NCI-H510A (cell line): ENCODE data around the gene RASGRP2.

Experiments
- DNase-seq: peaks from one replicate; lab custom pipeline; 2025; lab: John Stamatoyannopoulos, UW

RASGRP2 gene

GRCh38 chr11:64743591-64744543 lies at the start of gene RASGRP2:
TSS of gene RASGRP2 (minus strand) at chr11:64744142. CDS start at chr11:64742866, 1,276 bp downstream.
- DNase-seq, result no peak

- DNase-seq, result no peak
These were observed 48.5 kb upstream of the RASGRP2 start for GRCh38 chr11:64792482-64792881.

- DNase-seq, result no peak
These were observed 47.9 kb upstream of the RASGRP2 start for GRCh38 chr11:64791781-64792291.

DNA sequence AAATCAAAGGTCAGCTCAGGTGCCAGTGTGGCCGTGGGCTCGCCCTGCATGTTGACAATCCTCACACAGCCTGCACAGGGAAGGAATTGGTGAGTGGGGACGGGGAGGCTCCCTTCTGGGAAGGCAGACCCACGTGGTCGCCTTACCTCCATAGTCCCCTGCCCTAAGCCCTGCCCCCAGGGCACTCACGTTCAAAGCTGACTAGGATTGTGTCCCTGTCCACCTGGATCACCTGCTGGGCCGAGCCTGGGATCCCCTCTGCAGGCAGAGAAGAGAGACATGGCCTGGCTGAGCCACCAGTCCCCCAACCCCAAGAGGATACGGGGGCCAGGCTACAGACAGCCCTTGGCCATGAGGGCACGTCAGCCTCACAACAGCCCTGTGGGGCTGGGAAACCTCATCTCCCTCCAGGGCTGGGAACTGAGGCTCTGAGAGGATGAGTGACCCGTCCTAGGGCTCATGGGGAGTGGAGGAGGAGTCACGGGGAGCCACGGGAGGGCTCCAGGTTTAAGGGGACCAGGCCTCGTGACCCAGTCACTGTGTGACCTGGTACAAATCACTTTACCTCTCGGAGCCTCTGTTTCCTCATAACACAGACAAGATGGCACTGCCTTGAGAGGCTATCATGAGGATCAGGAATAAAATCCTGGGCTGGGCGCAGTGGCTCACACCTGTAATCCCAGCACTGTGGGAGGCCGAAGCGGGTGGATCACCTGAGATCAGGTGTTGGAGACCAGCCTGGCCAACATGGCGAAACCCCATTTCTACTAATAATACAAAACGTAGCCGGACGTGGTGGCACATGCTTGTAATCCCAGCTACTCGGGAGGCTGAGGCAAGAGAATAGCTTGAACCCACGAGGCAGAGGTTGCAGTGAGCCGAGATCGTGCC lies 46.5 kb upstream of the RASGRP2 start:
- no peak for DNase-seq

- DNase-seq, result no peak
These were observed 45.6 kb upstream of the RASGRP2 start for GRCh38 chr11:64789331-64790204.

DNA sequence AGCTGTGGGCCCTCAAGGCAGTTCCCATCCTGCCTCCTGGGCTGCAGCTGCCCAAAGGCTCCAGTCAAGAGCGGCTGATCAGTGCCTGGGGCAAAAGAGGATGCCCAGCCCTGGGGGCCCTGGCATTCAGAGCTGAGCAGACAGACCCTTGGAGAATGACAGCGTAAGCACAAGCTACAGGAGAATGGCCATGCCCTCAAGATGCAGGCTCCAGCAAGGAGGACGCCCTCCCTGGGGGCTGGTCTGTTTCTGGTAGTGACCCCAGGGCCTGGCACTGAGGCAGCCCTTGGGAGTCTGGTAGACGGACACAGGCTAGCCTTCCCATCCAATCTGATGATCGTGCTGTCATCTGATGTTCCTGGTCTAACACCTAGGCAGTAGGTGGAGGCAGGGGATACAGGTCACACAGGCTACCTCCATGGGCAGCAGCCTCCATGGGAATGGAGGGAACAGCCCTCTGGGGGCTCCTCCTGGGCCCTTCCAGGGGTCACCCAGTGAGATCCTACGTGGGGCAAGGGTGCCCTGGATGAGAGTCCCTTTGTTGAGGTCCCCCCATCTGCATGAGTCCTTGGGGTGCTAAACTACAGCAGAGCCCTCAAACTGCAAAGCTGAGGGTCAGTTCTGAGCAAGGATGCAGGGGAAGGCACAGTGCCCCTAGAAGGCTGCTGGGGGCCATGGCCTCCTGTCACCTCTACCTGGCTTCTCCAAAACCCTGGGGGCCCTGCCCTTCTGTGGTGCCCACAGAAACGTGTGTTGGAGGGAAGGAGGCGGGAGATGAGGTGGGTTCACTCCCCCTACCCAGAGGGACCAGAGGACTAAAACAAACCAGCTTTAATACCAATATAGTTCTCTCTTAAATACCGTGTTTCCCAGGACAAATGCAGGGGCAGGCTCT lies 44.6 kb upstream of the RASGRP2 start:
- DNase-seq, result no peak

DNA sequence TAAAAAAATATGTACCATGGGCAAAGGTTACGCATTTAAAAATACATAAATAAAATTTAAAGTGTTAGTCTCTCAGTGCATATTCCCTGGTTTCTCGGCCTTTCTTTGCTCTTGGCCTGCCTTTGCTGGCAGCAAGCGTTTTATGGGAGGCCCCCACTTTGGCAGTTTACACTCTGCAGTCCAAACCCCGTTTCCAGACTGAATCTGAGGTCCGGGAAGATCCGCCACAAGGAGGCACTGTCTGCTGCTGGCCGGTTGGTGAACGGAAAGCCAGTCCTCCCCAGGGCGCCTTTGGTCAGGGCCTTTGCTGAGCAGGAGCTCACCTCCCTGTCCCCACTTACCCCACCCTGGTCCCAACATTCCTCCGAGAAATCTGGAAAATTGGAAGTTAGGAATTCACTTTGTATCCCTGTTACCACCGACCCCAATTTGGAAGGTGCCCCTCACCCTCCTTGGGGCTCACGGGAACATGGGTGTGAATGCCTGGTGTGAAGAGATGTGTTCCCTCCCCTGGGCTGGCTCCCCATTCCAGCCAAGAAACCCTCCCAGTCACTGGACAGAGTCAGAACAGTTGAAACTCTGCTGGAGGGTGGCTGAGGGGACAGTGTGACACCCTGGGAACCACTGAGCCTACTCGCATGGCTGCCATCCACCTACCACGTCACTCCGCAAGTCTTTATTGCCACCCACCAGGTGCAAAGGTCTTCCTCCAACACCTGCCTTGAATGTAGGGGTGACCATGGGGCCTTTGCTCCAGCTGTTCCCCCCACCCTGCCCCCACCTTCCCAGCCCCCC lies 43.8 kb upstream of the RASGRP2 start:
- no peak for DNase-seq

DNA sequence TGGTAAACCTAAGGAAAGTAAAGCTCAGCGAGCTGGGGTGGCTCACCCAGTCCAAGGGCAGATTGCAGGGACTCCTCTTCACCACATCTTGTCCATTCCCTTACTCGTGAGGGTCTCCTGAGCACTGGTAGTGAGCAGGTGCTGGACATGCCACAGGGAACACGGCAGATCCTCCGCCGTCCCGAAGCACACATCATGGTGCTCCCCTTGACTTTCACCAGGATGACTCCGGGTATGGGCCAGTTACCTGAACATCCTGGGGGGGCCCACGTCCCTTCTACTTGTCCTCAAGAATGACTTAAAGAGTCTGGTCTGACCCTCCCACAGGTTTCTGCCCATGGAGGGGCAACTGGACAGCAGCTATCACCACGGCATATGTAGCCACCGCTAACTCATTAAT lies 42.4 kb upstream of the RASGRP2 start:
- no peak for DNase-seq

- no peak for DNase-seq
These were observed 41.1 kb upstream of the RASGRP2 start for GRCh38 chr11:64784813-64785581.

DNA sequence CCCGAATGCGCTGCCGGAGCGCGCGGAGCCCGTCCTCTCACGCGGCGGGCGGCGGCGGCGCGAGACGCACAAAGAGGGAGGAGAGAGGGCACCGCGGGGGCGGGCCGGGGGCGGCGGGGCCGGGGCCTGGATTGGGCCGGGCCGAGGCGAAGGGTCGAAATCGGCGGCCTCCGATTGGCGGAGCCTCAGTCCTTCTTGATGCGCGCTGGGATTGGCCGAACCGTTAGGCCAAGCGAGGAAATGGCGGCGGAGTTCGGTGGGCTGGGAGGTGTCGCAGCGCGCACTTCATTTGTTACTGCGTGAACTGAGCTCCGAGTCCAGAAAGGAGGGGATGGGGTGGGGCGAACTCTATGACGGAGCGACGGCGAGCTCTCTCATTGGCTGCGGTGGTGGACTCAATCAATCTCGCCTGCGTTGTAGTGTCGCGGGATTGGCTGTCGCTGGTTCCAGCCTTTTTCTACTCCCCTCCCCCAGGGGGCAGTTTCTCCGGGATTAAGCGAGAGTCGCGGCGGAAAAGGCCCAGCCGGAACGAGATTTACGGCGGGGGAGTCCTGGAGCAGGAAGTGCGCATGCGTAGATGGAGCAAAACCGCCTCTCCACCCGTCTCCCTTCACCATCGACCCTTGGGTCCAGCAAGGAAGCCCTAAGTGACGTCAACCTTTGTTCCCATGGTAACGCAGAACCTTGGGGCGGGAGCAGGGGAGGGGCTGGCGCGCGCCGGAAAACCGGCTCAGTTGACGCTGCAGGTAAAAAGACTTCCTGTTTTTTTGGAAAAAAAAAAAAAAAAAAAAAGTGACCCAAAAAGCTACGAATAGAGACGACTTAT lies 34.7 kb upstream of the RASGRP2 start, which contains the start of gene SF1:
Gene SF1 (minus strand): TSS at position 70 of the 826 bp plus-strand sequence. CDS start 150 bp downstream, outside the sequence.
- peak; percentile 100 for DNase-seq

- no peak for DNase-seq
These were observed 34.2 kb upstream of the RASGRP2 start for GRCh38 chr11:64778223-64778472.

GRCh38 chr11:64777449-64778222 lies 33.7 kb upstream of the RASGRP2 start:
- peak; percentile 86 for DNase-seq

DNA sequence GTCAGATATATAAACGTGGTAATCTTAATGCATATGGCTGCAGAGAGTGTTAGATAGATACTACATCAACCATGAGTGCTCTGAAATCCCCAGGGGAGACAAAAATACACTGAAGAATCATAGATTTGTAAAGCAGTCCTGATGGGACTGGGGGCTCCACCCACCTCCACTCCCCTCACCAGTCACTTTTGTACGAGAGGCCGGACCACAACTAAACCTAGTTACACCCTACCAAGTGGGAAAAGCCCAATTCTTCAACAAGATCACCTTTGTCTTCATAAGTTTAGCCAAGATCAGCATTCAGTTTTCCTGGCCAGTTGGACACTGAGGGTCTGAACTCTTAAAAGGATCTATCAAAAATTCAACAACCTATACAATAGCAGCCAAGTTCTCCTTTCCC lies 32.9 kb upstream of the RASGRP2 start:
- no peak for DNase-seq

- no peak for DNase-seq
These were observed 32.5 kb upstream of the RASGRP2 start for GRCh38 chr11:64776425-64776824.

DNA sequence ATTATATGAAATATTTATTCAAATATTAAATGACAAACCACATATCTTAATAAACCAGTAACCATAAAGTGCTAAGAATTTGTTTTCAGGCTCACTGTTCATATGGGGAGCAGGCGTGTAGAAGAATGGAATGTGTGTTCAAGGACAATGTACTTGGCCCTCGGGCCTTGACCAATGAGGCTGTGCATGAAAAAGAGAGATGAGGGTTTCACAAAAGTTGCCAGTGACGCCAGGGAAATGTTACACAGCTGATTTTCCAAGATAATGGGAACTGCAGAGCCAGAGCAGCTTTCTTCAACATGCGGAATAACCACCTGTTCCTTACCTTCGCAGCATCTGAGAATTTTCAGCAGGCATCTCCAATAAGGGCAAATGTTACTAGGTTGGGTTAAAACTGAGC lies 30.2 kb upstream of the RASGRP2 start:
- DNase-seq, result no peak

- DNase-seq, result no peak
These were observed 28.5 kb upstream of the RASGRP2 start for GRCh38 chr11:64772303-64773018.

DNA sequence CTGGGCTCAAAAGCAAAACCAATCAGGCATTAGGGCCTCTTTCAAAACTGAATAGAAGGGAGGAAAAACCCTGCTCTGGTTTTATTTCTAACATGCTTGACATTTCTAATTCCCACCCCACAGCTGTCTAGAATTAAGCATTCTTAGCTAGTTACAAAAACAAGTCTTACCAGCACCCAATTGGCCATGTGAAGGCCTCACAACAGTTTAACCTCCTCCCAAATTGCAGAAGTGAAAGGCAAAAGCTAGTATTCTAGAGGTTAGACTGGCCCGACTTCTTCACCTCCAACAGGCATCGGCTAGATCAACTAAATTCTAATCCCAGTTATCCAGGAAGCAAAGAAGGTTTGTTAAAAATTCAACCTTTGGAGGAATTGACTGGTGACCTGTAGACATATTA lies 27.9 kb upstream of the RASGRP2 start:
- no peak for DNase-seq
